ENCODE measurements around the gene OGFOD3. TPM values are rescaled to one million over a fixed set of nuclear protein-coding genes. Genes with fewer than 3 reads are reported as not detected.

The OGFOD3 gene
- total and polyA plus RNA-seq, 9 of the 15 experiments (the other 6 are each of a cell fraction or from before 2014, with no cell fraction given): 0.69 to 44.7 (median 18.9) TPM

GRCh38 chr17:82346342-82347300, 71.8 kb downstream of the OGFOD3 start (continued):
- TF ChIP-seq RB1 (IDR thresholded peaks at IDR 0.05; ENCODE audit: low read depth) (no peak), CBFA2T3 (IDR thresholded peaks at IDR 0.05) (peak; percentile 41), CHCHD3 (CRISPR knock-in tag; IDR thresholded peaks at IDR 0.05) (no peak), GABPB2 (CRISPR knock-in tag; conservative IDR thresholded peaks at IDR 0.05) (no peak), BRCA1 (IDR thresholded peaks at IDR 0.05) (no peak), BRCA1 (CRISPR knock-in tag; IDR thresholded peaks at IDR 0.05) (no peak), ZFP1 (CRISPR knock-in tag; IDR thresholded peaks at IDR 0.05) (no peak), STAG1 (CRISPR knock-in tag; IDR thresholded peaks at IDR 0.05; ENCODE audit: borderline replicate concordance) (no peak), NR2C1 (IDR thresholded peaks at IDR 0.05) (no peak), NR2C1 (tag; IDR thresholded peaks at IDR 0.05) (peak; percentile 52; the same call in 1 of the 2 replicates), ELK3 (CRISPR knock-in tag; IDR thresholded peaks at IDR 0.05) (no peak), IFI16 (CRISPR knock-in tag; IDR thresholded peaks at IDR 0.05) (0 out of 2 replicates have a peak, but pooled peaks have one; percentile 18), SMC3 (conservative IDR thresholded peaks at IDR 0.05; ENCODE audit: insufficient read depth, low read depth, low read length) (no peak), ATF2 (CRISPR knock-in tag; IDR thresholded peaks at IDR 0.05) (no peak), RBM17 (IDR thresholded peaks at IDR 0.05; ENCODE audit: borderline replicate concordance, low read depth, low read length) (no peak), YY1 (IDR thresholded peaks at IDR 0.05; ENCODE audit: borderline replicate concordance in 1 of 3, control insufficient read depth in 1 of 3, extremely low read depth in 1 of 3, insufficient read depth in 3 of 3, insufficient read length in 1 of 3, insufficient replicate concordance in 2 of 3, low read depth in 1 of 3, low read length in 2 of 3) (peak in 1 of 3 experiments; percentile 5), ZNF79 (CRISPR knock-in tag; IDR thresholded peaks at IDR 0.05; ENCODE audit: low read depth) (no peak), SMARCC2 (IDR thresholded peaks at IDR 0.05; ENCODE audit: low read depth) (no peak), ETV1 (tag; conservative IDR thresholded peaks at IDR 0.05; ENCODE audit: low read depth) (no peak), HNRNPK (IDR thresholded peaks at IDR 0.05; ENCODE audit: low read depth, low read length, poor library complexity, severe bottlenecking) (no peak), ZNF766 (CRISPR knock-in tag; conservative IDR thresholded peaks at IDR 0.05) (no peak)
- TF ChIP-seq, protein P1, sequence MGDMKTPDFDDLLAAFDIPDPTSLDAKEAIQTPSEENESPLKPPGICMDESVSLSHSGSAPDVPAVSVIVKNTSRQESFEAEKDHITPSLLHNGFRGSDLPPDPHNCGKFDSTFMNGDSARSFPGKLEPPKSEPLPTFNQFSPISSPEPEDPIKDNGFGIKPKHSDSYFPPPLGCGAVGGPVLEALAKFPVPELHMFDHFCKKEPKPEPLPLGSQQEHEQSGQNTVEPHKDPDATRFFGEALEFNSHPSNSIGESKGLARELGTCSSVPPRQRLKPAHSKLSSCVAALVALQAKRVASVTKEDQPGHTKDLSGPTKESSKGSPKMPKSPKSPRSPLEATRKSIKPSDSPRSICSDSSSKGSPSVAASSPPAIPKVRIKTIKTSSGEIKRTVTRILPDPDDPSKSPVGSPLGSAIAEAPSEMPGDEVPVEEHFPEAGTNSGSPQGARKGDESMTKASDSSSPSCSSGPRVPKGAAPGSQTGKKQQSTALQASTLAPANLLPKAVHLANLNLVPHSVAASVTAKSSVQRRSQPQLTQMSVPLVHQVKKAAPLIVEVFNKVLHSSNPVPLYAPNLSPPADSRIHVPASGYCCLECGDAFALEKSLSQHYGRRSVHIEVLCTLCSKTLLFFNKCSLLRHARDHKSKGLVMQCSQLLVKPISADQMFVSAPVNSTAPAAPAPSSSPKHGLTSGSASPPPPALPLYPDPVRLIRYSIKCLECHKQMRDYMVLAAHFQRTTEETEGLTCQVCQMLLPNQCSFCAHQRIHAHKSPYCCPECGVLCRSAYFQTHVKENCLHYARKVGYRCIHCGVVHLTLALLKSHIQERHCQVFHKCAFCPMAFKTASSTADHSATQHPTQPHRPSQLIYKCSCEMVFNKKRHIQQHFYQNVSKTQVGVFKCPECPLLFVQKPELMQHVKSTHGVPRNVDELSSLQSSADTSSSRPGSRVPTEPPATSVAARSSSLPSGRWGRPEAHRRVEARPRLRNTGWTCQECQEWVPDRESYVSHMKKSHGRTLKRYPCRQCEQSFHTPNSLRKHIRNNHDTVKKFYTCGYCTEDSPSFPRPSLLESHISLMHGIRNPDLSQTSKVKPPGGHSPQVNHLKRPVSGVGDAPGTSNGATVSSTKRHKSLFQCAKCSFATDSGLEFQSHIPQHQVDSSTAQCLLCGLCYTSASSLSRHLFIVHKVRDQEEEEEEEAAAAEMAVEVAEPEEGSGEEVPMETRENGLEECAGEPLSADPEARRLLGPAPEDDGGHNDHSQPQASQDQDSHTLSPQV (IDR thresholded peaks at IDR 0.05): peak; percentile 90; the same call in 1 of the 2 replicates
